Measurements from ENCODE around the gene RFLNA. TPM values are rescaled to one million over a fixed set of nuclear protein-coding genes. Genes with fewer than 3 reads are reported as not detected.

RFLNA gene
- total and polyA plus RNA-seq, 2 of the 4 experiments (the other 2 are of a cell fraction): not detected

- Histone ChIP-seq H3K14ac (replicated peaks; ENCODE audit: low read depth, low read length) (no peak overlapping the region), H3K18ac (ENCODE audit: low read depth, low read length) (no peak overlapping the region), H3K27ac (ENCODE audit: insufficient read depth, low read length) (no peak overlapping the region), H2BK5ac (ENCODE audit: low read depth, low read length, poor library complexity, severe bottlenecking) (no peak overlapping the region), H4K20me1 (ENCODE audit: insufficient read depth, low read length) (peaks cover 26% of the 10 kb centered on the region), H3K4me3 (ENCODE audit: insufficient read depth, low read depth, low read length) (no peak overlapping the region), H3K27me3 (ENCODE audit: control insufficient read depth, insufficient read depth, low read length) (peaks cover 10% of the 10 kb centered on the region; the same call in 1 of the 2 replicates), H3K36me3 (ENCODE audit: control insufficient read depth, insufficient read depth, low read length) (peaks cover 36% of the 10 kb centered on the region), H3K23ac (ENCODE audit: low read depth, low read length) (no peak overlapping the region), H2BK120ac (ENCODE audit: low read depth, low read length) (no peak overlapping the region), H2AFZ (replicated peaks; ENCODE audit: low read length, poor library complexity) (peak overlapping the region; percentile 33), H2AK9ac (replicated peaks; ENCODE audit: low read depth, low read length, poor library complexity) (peak overlapping the region; percentile 66), H3K9me3 (ENCODE audit: control insufficient read depth, insufficient read depth, low read length) (peaks cover 15% of the 10 kb centered on the region), H3K4me1 (ENCODE audit: control insufficient read depth, insufficient read depth, low read length) (no peaks in the 10 kb centered on the region), H3K79me1 (ENCODE audit: low read depth in 1 of 2, low read length in 2 of 2) (no peaks in the 10 kb centered on the region), H3K9ac (ENCODE audit: low read depth, low read length) (no peak overlapping the region), H2AK5ac (ENCODE audit: low read depth, low read length) (no peak overlapping the region), H3K56ac (ENCODE audit: extremely low read depth, insufficient read depth, low read length) (no peak overlapping the region), H4K8ac (ENCODE audit: low read depth in 2 of 2, low read length in 2 of 2) (no peak overlapping the region), H2BK20ac (ENCODE audit: low read depth, low read length) (no peak overlapping the region), H3K4me2 (ENCODE audit: low read depth, low read length) (no peak overlapping the region), H3K4ac (ENCODE audit: low read depth, low read length) (no peak overlapping the region), H2BK15ac (ENCODE audit: low read depth, low read length) (no peak overlapping the region), H4K91ac (ENCODE audit: insufficient read depth, low read depth, low read length) (no peak overlapping the region), H3K9me1 (ENCODE audit: insufficient read depth, low read length) (peaks cover 4% of the 10 kb centered on the region; the same call in 1 of the 2 replicates), H4K5ac (ENCODE audit: low read depth, low read length) (no peak overlapping the region)
- peak; percentile 2; the same call in 1 of the 2 replicates for ATAC-seq (ENCODE audit: low read depth)
- no TSS peak for BruUV-seq (replicated peaks)
- WGBS, 2 experiments (ENCODE audit: extremely low coverage in 2 of 2, insufficient read length in 1 of 2): 95% methylated on average over 3 of the region's 10 CpGs; no CpG with 5 or more reads in 1 of the 2 experiments
- intact Hi-C loops (cut with micrococcal nuclease) (loop anchor here (5.0 kb wide), 1 partner anchor 270 kb away; no protein-coding TSS in a partner anchor), in situ Hi-C loops (cut with MboI; ENCODE audit: low sequenced_read_pairs) (no loop called here), dilution Hi-C loops (cut with HindIII; ENCODE audit: low sequenced_read_pairs, unreplicated experiment) (no loop called here)
- ChIA-PET CTCF (interaction anchor here (1.1 kb wide), 1 partner anchor 290 kb away, joined by 3 read pairs; no protein-coding TSS in a partner anchor), POLR2A (ENCODE audit: unreplicated experiment) (no interaction called here)
- DNase-seq: peak; percentile 13
- TF ChIP-seq SMC3 (IDR thresholded peaks at IDR 0.05; ENCODE audit: low read depth, low read length): no peak
- no peak for TF ChIP-seq CHD1 (IDR thresholded peaks at IDR 0.05; ENCODE audit: low read depth, low read length)
- TF ChIP-seq MAFK (IDR thresholded peaks at IDR 0.05; ENCODE audit: low read depth, low read length): no peak
- no peak for TF ChIP-seq RFX5 (IDR thresholded peaks at IDR 0.05; ENCODE audit: low read depth, low read length)
- TF ChIP-seq CTCF (conservative IDR thresholded peaks at IDR 0.05; ENCODE audit: low read depth, low read length): no peak
- no peak for TF ChIP-seq MXI1 (IDR thresholded peaks at IDR 0.05; ENCODE audit: borderline replicate concordance, low read depth, low read length)
- TF ChIP-seq RCOR1 (IDR thresholded peaks at IDR 0.05; ENCODE audit: insufficient replicate concordance, low read length): no peak
- no peak for TF ChIP-seq MAZ (IDR thresholded peaks at IDR 0.05; ENCODE audit: borderline replicate concordance, low read depth, low read length)
- TF ChIP-seq FOS (IDR thresholded peaks at IDR 0.05; ENCODE audit: low read depth, low read length): no peak
- no peak for TF ChIP-seq RAD21 (IDR thresholded peaks at IDR 0.05; ENCODE audit: low read length)
- TF ChIP-seq POLR2A (IDR thresholded peaks at IDR 0.05; ENCODE audit: low read depth, low read length): no peak
- TF ChIP-seq NFE2L2 (IDR thresholded peaks at IDR 0.05; ENCODE audit: low read depth, low read length): no peak
- no peak for TF ChIP-seq ELK1 (IDR thresholded peaks at IDR 0.05; ENCODE audit: borderline replicate concordance, low read depth, low read length)
- no peak for TF ChIP-seq USF2 (IDR thresholded peaks at IDR 0.05; ENCODE audit: low read depth, low read length)
- no peak for TF ChIP-seq BHLHE40 (IDR thresholded peaks at IDR 0.05; ENCODE audit: low read depth, low read length)
Observed at GRCh38 chr12:124322271-124322998, 27.5 kb downstream of the RFLNA start.

Data from IMR-90 (cell line).